Heart left ventricle (tissue), 13 donors: ENCODE data around the gene IL2.

ENCODE experiments used
- POLR2A ChIP-seq, 2 donors: fragments of 450-650 bp; IDR thresholded peaks; one replicate each; pipeline ENCODE4 v1.6.1; 2017; ENCODE audit warnings: antibody characterized with exemption in 2 of 2, mild to moderate bottlenecking in 2 of 2, moderate library complexity in 2 of 2
- TF ChIP-seq, protein P1 (sequence below), 12 donors: fragments of 200-600 bp; sonication (generic) in 4 of 12; IDR thresholded peaks; one replicate each; pipeline versions ENCODE4 v1.5.0 to v1.8.0; 2018 to 2022; ENCODE audit warnings: antibody characterized with exemption in 12 of 12, mild to moderate bottlenecking in 5 of 12
- donor health status: ischemic (EF 13 %, LVEDD 7.1; RV severe dilation, severe dysfunction).
- donor health status: DM: no; HTN: yes; CAD: no.
- donor health status: DM: no; HTN: no; CAD: no.
- donor health status: ischemic (EF 25% LVEDD 6.9; RV normal size, moderate dysfunction).
- donor health status: ischemic (EF 25% LVEDD 5.7; RV mildly dilated, moderate dysfunction).
- donor health status: ischemic (EF 35%, LVEDD 5.7; RV mildly dilated, moderate dysfunction).
- donor health status: nonischemic (EF 11% LVEDD 7.7; RV severe dilation, severe dysfunction).
- donor health status: DM: yes; HTN: yes; CAD: no.
- donor health status: PGD.
- donor health status: ischemic (EF 29% LVEDD 5.4; RV normal size, mild dysfunction).
- donor health status: nonischemic (EF 23%, LVEDD 6.1; RV moderate dilation, normal function).

GRCh38 chr4:122483481-122483880, 27.0 kb upstream of the IL2 start:
- TF ChIP-seq, protein P1, sequence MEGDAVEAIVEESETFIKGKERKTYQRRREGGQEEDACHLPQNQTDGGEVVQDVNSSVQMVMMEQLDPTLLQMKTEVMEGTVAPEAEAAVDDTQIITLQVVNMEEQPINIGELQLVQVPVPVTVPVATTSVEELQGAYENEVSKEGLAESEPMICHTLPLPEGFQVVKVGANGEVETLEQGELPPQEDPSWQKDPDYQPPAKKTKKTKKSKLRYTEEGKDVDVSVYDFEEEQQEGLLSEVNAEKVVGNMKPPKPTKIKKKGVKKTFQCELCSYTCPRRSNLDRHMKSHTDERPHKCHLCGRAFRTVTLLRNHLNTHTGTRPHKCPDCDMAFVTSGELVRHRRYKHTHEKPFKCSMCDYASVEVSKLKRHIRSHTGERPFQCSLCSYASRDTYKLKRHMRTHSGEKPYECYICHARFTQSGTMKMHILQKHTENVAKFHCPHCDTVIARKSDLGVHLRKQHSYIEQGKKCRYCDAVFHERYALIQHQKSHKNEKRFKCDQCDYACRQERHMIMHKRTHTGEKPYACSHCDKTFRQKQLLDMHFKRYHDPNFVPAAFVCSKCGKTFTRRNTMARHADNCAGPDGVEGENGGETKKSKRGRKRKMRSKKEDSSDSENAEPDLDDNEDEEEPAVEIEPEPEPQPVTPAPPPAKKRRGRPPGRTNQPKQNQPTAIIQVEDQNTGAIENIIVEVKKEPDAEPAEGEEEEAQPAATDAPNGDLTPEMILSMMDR (IDR thresholded peaks at IDR 0.05): no peak
- TF ChIP-seq POLR2A (IDR thresholded peaks at IDR 0.05): no peak
